NCI-H2171 treated with DMSO at 0.1 percent for 48 hours (cell line): ENCODE measurements around the gene CDC73.
A peak's percentile ranks its signal among the peaks of the same experiment; 100 is the strongest.

Source experiments
- DNase-seq: peaks from one replicate; lab custom pipeline; 2025; lab: John Stamatoyannopoulos, UW

Gene CDC73

GRCh38 chr1:193288548-193289080 is 166.8 kb downstream of the CDC73 start:
- DNase-seq, result peak; percentile 7

GRCh38 chr1:193293726-193294125 is 171.9 kb downstream of the CDC73 start:
- DNase-seq, result no peak

GRCh38 chr1:193299038-193299437 is 177.2 kb downstream of the CDC73 start:
- DNase-seq, result no peak

- no peak for DNase-seq
Observed at GRCh38 chr1:193301746-193302145, 179.9 kb downstream of the CDC73 start.

- DNase-seq, result no peak
Observed at GRCh38 chr1:193303849-193304248, 182.0 kb downstream of the CDC73 start.
